Fibroblast of skin of back (primary cell): ENCODE results near the gene TRAPPC8. TPM values are rescaled to one million over a fixed set of nuclear protein-coding genes. Genes with fewer than 3 reads are reported as not detected.
A peak's percentile ranks its signal among the peaks of the same experiment; 100 is the strongest.
"Not testable (repeated sequence)": the region's sequence is repeated elsewhere in the genome, so short reads cannot be mapped to it uniquely, and the experiment has no call there.

Experiments
- DNase-seq: peaks from one replicate; pipeline ENCODE4 v3.0.0-alpha.2; 2013
- polyA plus RNA-seq, 2 experiments: library from polyadenylated mRNA; unstranded; fragments of 120-200 nt; gene quantifications; one replicate each; pipeline ENCODE4 v1.2.1, GENCODE V29; 2013; ENCODE audit not compliant: insufficient read length in 2 of 2

Gene TRAPPC8, protein sequence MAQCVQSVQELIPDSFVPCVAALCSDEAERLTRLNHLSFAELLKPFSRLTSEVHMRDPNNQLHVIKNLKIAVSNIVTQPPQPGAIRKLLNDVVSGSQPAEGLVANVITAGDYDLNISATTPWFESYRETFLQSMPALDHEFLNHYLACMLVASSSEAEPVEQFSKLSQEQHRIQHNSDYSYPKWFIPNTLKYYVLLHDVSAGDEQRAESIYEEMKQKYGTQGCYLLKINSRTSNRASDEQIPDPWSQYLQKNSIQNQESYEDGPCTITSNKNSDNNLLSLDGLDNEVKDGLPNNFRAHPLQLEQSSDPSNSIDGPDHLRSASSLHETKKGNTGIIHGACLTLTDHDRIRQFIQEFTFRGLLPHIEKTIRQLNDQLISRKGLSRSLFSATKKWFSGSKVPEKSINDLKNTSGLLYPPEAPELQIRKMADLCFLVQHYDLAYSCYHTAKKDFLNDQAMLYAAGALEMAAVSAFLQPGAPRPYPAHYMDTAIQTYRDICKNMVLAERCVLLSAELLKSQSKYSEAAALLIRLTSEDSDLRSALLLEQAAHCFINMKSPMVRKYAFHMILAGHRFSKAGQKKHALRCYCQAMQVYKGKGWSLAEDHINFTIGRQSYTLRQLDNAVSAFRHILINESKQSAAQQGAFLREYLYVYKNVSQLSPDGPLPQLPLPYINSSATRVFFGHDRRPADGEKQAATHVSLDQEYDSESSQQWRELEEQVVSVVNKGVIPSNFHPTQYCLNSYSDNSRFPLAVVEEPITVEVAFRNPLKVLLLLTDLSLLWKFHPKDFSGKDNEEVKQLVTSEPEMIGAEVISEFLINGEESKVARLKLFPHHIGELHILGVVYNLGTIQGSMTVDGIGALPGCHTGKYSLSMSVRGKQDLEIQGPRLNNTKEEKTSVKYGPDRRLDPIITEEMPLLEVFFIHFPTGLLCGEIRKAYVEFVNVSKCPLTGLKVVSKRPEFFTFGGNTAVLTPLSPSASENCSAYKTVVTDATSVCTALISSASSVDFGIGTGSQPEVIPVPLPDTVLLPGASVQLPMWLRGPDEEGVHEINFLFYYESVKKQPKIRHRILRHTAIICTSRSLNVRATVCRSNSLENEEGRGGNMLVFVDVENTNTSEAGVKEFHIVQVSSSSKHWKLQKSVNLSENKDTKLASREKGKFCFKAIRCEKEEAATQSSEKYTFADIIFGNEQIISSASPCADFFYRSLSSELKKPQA (N-terminal part only)
- 21.1 TPM for polyA plus RNA-seq (2013, experiment 1 of 2; ENCODE audit: insufficient read length)
- 24.0 TPM for polyA plus RNA-seq (2013, experiment 2 of 2; ENCODE audit: insufficient read length)

DNA sequence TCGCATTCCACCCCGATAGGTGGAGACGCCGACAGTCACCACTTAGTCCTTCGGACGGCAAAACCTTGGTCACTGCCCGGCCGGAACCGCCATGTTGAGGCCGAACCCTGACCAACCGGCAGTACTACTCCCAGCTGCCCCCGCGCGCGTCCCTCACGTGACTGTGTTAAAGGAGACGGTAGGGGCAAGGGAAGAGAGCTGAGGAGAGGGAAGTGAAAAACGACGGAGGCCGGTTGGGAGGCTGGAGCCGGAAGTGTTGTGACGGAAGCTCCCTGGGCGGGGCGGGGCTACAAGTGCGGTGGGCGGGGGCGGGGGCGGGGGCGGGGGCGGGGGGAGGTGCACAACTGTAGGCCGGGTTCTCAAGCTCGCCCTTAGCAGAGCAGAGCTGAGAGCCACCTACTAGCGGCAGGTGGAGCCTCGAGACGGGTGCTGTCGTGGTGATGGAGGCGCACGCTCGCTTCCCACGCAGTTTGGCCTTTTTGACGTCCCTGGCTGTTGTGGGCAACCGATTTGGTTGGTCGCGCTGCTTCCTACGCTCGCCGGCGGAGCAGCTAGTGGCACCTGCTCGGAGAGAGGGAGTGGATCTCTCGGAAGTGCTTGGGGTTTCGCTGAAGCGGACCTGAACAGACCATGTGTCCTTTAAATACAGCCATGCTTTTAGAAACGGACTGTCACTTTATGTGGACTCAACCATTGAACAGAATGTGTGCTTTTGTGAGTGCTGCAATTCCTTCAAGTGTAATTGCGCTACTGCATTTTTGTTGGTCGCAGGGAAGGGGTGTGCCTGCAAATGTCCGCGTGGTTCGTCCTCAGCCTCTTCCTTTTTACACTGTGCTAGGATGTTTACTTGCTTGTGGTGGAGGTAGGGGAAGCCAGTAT, at the start of gene TRAPPC8:
TSS of gene TRAPPC8 (minus strand) at position 130 of the 879 bp plus-strand sequence. CDS start 364 bp downstream, outside the sequence.
- DNase-seq: peak; percentile 99

DNA sequence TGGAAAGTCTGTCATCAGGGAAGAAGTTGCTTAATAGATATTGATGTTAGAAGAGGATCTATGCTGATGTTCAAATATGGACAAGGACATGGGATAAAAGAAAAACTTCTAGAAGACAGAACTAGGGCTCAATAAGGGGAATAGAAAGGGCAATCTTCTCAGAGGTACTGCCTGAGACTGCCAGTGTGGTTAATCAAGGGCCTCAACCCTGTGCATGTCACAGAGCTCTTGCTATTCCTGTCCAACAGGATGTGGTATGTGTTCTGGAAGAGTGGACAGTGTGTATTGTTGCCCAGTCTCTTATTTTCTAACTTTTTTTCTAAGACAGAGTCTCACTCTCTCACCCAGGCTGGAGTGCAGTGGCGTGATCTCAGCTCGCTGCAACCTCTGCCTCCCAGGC, 47.9 kb upstream of the TRAPPC8 start:
- DNase-seq: no peak

DNA sequence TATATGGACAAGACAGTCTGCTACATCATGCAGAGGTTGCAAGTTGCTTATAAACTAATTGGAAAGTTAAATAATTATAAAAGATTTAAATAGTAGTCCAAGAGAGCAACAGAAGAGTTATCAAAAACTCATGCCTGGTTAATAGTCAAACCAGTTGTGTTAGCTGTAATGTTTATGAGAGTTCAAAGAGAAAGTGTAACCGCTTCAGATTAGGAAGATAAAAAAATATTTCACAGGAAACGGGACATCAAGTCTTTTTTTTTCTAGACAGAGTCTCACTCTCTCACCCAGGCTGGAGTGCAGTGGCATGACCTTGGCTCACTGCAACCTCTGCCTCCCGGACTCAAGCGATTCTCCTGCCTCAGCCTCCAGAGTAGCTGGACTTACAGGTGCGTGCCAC, 41.0 kb upstream of the TRAPPC8 start:
- DNase-seq: no peak

DNA sequence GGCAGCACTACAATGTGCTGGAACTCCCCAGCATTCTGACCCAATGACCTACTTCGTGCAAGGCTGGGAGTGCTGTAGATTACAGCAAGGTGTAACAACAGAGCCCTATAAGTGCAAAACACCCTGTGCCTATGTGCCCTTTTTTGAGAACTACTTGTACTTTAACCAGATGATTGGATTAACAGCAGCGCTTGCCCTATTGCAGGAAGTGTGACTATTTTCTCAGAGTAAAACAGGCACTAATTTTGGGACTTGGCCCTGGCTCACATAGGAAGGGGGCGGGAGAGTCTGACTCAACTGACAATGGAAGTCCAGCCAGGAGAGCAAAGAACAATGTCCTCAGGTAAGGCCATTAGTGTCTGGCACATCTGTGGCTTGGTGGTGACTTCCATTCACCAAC, 40.1 kb upstream of the TRAPPC8 start:
- no peak for DNase-seq

DNA sequence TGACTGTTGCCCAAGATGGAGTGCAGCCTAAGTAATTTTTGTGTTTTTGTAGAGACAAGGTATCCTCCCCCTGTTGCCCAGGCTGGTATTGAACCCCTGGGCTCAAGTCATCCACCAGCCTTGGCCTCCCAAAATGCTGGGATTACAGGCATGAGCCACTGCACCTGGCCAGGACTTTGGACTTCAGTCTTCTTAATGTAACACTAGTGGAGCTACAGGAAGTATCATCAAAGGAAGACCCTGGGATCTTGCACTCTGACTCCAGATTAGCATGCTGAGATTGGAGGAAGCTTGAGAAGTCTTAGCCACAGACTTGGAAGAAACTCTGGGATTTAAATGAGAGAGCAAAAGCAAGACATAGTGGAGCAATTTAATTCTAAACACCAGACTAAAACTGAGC, 37.9 kb upstream of the TRAPPC8 start:
- DNase-seq: no peak

DNA sequence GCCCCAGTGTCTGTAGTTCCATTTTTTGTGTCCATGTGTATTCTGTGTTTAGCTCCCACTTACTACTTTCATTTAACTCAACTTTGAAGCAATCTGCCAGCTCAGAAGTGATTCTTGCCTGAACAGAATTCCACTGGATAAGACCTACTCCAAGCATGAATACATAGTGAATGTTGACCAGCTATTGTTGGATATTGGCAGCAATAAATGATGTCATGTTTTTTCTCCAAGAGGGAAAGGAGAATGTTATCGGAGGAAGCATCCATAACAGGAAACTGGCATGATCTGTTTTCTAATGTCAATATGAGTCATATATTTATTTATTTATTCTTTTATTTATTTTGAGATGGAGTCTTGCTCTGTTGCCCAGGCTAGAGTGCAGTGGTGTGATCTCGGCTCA, 36.8 kb upstream of the TRAPPC8 start:
- no peak for DNase-seq

DNA sequence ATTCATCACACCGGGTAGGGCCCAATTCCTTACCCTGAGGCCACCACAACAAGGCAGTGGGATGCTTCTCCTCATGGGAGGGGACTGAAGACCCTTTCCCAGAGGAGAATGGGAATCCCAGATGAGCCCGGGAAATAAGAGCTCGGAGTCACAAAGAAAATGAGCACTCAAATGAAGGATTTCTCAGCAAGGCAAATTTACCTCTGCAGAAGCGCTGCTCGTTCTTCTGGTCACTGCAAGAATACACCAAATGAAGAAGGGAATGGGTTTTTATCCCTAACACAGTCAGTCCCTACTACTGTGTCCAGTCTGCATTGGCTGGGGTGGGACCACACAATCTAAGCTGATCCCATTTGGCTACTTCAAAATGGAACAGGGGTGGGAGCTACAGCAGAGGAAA, 35.7 kb upstream of the TRAPPC8 start:
- DNase-seq: no peak

DNA sequence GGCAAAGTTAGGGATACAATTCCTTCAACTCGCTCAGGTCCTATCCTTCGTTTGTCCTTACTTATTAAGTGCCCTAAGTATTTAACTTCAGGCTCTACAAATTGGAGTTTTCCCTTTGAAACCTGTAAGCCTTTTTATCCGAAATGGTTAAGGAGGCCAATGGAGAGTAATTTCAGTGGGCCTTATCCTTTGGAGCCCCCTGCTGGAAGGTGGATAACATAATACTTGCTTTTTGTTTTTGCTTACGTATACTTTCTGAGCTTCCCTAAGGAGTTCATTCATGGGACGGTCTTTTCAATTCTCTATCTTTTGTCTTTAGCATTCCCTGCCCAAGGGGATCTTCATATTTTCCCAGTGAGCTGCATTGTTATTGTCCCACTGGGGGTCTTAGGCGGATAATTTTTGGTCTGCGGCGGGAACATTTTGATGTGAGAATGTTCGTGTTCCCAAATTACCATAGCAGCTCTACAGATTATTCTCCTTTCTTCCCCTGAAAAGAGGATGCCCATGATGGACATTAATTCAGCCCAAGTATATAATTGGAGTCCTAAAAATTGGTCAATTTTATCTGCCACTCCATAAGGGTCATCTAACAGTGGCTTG, 34.4 kb upstream of the TRAPPC8 start:
- DNase-seq: peak; percentile 49

DNA sequence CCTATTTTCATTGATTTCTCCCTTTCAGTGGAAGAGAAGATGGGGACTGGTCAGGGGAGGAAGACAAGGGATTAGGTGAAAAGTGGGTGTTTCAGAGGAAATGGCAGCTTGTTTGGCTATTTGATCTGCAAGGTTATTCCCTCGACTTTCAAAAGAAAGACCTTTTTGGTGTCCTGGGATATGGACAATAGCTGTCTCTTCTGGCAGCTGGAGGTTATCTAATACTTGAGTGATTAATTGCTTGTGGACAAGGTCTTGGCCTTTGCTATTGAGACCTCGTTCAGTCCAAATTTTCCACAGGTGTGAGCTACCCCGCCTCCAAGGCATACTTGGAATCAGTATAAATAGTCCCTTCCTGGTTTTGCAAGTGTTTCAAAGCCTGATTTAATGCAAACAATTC, 33.3 kb upstream of the TRAPPC8 start:
- DNase-seq: no peak

DNA sequence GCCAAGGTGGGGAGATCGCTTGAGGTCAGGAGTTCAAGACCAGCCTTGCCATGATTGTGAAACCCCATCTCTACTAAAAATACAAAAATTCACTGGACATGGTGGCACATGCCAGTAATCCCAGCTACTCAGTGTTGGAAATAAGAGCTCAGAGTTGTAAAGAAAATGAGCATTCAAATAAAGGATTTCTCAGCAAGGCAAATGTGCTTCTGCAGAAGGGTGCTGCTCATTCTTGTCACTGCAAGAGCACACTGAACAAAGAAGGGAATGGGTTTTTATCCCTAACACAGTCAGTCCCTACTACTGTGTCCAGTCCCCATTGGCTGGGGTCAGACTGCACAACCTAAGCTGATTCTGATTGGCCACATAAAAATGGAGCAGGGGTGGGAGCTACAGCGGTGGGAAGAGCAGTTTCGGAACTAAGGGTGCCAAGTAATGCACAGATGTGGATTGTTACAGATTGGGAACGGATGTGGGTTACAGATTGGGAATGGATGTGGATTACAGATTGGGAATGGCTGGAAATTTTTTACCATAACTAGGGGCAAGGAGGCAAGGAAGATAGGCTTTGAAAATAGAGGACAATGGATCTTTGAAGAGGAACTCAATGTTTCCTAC, 31.1 kb upstream of the TRAPPC8 start:
- DNase-seq: no peak

DNA sequence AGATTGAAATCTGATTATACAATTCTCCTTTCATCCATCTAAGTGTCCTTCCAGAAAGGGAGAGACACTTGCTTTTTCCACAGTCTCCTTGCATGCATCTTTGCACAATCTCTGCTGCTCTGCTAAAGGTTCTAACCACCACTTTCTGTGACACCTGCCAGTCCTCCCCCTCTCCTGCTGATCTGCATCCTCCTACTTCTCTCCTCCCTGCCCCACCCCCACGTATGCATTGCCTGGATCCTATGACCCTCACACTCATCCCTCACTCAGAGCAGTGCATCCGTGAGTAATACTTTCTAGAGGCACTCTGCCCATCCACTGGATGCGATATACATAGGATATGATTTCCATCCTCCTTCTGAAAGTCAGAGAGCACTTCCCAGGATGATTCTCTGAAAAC, 27.7 kb upstream of the TRAPPC8 start:
- DNase-seq: no peak

DNA sequence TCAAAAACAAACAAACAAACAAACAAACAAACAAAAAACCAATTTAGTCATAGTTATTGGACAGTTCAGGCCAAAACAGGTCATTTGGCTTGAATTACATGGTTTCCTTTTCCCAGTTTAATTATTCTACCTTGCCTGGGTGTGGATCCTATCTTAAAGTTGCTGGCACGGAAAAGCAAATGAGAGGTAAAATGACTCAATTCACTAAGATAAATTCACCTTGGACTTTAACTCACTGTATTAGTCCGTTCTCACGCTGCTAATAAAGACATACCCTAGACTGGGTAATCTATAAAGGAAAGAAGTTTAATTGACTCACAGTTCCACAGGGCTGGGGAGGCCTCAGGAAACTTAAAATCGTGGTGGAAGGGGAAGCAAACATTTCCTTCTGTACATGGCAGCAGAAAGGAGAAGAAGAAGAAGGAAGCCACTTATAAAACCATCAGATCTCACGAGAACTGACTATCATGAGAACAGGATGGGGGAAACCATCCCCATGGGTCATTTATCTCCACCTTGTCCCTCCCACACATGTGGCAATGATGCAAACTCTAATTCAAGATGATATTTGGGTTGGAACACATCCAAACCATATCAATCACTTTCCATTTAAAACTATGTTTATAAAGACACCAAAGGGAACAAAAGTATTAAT, 22.5 kb upstream of the TRAPPC8 start:
- DNase-seq: no peak

DNA sequence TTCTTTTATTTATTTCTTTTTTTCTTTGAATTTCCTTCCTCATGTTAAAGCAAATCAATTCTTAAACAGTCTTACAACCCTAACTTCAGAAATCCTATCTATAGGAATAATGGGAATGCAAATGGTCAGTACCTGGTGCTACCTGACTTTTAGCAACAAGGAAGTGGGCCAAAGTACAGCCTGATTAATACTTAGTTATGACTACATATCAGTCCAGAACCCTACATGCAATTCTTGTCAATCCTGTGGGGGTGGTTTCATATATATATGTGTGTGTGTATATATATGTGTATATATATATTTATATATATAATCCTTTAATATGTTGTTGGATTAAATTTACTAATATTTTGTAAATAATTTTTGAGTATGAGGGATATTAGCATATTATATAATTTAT, 14.8 kb upstream of the TRAPPC8 start:
- no peak for DNase-seq

DNA sequence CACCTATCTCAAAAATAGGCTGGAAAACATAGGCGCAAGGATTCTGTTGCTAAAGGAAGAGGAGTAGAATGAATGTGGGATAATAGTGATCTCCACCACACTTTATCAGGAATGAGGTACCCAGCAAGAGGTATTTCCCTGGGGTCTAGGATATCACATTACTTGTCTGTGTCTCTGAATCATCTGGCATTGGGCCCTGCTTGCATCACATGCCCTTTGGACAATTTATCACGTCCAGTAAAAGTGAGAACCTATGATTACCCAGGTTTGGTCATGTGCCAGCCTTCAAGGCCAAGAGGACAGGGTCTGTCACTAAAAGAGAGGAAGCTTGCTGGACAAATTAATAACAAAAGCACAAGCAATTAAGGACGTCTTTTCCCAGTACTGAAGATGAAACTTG, 11.4 kb upstream of the TRAPPC8 start:
- DNase-seq: peak; percentile 20

DNA sequence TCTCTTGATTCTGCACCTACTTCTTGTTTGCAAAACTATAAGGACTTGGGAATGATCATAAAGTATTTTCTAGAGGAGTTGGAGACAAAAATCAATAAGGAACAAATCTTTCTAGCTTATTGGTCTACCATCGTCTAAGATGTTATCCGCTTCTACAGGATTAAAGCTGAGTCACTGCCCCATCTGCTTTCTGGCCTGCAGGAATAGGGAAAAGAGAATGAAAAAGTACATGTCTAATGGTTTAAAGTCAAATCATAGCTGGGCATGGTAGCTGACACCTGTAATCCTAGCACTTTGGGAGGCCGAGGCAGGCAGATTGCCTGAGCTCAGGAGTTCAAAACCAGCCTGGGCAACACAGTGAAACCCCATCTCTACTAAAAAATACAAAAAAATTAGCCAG, 10.8 kb upstream of the TRAPPC8 start:
- DNase-seq: not testable (repeated sequence)

DNA sequence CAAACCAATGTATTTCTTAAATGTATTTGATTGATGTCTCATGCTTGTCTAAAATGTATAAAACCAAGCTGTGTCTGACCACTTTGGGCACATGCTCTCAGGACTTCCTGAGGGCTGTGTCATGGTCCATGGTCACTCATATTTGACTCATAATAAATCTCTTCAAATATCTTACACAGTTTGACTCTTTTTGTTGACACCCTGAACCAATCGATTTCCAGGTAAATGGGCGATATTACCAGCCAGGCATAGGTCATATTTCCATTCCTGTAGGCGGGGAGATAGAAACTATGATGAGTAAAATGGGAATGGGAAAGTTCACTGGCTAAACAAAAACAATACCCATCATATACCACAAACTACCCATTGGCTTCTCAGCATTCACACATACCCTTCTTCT, 9.3 kb upstream of the TRAPPC8 start:
- no peak for DNase-seq

DNA sequence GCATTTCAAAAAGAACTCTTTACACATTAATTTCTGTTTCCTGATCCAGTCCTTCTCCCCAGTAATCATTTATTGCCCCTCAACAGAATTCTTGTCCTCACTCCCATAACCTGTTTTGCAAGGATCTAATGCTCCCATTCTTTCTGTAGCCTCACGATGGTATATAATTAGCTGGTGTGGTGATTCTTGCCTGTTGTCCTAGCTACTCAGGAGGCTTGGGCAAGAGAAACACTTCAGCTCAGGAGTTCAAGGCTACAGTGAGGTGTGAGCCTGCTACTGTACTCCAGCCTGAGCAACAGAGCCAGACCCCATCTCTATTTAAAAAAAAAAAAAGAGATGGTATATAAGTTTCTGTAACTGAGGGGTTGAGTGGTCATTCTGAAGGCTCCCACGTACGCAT, 7.7 kb upstream of the TRAPPC8 start:
- no peak for DNase-seq

DNA sequence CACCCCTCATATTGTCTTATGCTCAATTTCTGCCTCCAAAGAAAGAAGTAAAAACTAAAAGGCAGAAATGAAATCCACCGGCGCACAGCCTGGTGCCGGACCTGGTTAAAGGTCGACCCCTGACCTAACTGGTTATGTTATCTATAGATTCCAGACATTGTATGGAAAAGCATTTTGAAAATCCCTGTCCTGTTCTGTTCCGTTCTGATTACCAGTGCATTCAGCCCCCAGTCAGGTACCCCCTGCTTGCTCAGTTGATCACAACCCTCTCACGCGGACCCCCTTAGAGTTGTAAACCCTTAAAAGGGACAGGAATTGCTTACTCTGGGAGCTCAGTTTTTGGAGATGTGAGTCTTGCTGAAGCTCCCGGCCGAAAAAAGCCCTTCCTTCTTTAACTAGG, 5.4 kb upstream of the TRAPPC8 start:
- not testable (repeated sequence) for DNase-seq

DNA sequence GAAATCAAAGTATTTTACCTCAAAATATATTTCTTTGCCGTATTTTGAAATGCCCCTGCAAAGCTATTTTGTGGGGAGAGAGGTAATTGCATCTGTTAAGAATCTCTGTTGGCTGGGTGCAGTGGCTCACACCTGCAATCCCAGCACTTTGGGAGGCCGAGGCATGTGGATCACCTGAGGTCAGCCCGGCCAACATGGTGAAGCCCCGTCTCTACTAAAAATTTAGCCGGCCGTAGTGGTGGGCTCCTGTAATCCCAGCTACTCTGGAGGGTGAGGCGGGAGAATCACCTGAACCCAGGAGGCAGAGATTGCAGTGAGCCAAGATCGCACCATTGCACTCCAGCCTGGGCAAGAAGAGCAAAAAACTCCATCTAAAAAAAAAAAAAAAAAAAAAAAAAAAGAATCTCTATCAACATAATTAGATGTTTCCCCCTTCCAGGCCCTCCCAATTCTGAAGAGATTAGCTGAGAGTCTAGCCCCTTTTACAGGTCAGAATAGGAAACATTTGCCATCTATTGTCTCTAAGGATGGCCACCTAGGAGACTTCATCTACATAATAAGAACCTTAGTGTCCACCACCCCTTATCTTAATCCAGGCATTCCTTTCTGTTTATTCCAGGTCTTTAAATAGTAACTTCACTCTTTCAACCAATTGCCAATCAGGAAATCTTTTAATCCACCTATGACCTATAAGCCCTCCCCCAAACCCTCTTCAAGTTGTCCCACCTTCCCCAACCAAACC, 3.5 kb upstream of the TRAPPC8 start:
- no peak for DNase-seq
